GM23248 (cell line): ENCODE results near the gene ZNF787.

ENCODE experiments used
- EZH2 ChIP-seq: fragments of 200-600 bp; sonication (generic); IDR thresholded peaks from 2 replicates; pipeline ENCODE4 v1.6.1; 2018; ENCODE audit warnings: antibody characterized with exemption, mild to moderate bottlenecking; ENCODE audit not compliant: insufficient read depth, poor library complexity, severe bottlenecking
- EZH2phosphoT487 ChIP-seq: fragments of 200-600 bp; sonication (generic); IDR thresholded peaks from 2 replicates; pipeline ENCODE4 v1.6.1; 2018; ENCODE audit warnings: antibody characterized with exemption, moderate library complexity, mild to moderate bottlenecking, low read depth; ENCODE audit not compliant: insufficient read depth

GRCh38 chr19:56103027-56103614 is 18.0 kb downstream of the ZNF787 start:
- TF ChIP-seq EZH2phosphoT487 (no peak), EZH2 (no peak)
